WI38 (cell line): ENCODE results near the gene RASAL2.

ENCODE experiments used
- H3K4me3 ChIP-seq: 2 replicates; pipeline ENCODE4 v1.5.1; 2011; ENCODE audit warnings: low read depth, mild to moderate bottlenecking, control low read depth, low read length
- TF ChIP-seq, protein P1 (sequence below): IDR thresholded peaks from 2 replicates; pipeline ENCODE4 v1.5.1; 2012; ENCODE audit warnings: low read depth, mild to moderate bottlenecking, control low read depth, low read length

Gene RASAL2

DNA sequence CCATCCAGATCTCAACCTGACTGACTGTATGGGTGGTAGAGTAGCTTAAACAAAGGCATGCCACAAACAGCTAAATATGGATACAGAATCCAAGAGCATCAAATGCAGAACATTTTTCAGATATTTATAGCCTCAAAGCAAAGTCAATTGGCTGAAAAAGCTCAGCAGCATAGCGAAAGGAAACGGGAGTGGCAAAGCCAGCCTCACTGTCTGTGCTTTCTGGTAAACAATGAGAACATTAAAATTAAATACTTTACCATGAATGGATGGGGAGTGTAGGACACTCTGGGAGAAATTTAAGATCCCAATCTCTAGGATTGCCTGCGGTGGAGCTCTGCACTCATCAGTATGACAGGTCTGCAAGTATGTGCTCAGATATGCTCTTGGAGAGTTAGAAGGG lies 4.4 kb downstream of the RASAL2 start:
- TF ChIP-seq, protein P1, sequence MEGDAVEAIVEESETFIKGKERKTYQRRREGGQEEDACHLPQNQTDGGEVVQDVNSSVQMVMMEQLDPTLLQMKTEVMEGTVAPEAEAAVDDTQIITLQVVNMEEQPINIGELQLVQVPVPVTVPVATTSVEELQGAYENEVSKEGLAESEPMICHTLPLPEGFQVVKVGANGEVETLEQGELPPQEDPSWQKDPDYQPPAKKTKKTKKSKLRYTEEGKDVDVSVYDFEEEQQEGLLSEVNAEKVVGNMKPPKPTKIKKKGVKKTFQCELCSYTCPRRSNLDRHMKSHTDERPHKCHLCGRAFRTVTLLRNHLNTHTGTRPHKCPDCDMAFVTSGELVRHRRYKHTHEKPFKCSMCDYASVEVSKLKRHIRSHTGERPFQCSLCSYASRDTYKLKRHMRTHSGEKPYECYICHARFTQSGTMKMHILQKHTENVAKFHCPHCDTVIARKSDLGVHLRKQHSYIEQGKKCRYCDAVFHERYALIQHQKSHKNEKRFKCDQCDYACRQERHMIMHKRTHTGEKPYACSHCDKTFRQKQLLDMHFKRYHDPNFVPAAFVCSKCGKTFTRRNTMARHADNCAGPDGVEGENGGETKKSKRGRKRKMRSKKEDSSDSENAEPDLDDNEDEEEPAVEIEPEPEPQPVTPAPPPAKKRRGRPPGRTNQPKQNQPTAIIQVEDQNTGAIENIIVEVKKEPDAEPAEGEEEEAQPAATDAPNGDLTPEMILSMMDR = no peak
- H3K4me3 ChIP-seq = peak overlapping the region; percentile 33

DNA sequence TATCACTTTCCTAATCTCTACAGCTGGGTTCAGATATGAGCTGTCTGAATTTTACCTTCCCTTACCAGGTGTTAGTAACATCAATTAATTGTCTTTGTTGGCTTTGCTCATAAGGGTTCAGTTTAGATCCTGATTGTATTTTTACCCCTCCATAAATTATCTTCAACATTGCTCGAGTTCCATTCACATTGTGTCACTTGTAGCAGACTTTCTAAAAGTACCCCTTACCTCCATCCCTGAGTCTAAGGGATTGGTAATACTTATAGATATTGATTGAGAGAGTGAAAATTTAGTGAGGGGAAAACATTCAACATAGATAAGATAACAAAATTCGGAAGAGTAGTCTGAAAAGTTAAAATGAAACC lies 7.3 kb downstream of the RASAL2 start:
- H3K4me3 ChIP-seq = no peak overlapping the region
- TF ChIP-seq, protein P1 = no peak

DNA sequence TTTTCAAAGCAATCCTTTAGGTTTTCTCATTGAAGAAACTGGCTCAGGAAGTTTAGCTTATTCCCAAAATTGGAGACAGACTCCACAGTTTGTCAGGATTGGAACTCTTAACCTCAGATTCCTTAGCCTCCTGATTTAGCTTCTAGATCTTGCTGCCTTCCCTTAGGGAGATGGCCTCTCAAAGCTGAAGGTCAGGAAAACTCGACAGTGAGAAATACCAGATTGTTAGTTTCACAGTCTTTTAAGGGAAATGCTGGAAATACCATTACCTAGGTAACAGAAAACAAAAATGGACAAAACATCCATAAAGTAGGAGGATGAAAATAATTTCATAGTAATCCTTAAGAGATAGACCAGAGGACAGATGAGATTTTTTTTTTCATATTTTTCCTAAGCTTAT lies 7.8 kb downstream of the RASAL2 start:
- TF ChIP-seq, protein P1 = no peak
- no peak overlapping the region for H3K4me3 ChIP-seq

DNA sequence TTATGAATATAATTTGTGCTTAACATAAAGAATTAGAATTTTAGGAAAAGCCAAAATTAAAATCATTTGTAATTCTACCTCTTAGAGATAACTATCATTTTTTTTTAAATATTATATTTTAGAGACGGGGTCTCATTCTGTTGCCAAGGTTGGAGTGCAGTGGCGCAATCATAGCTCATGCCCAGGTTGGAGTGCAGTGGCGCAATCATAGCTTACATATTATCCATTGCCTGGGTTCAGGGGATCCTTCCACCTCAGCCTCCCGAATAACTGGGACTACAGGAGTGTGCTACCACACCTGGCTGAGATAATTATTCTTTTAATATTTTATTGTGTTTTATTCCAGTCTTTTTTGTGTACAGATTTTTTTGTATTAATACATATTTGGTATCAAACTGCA lies 8.3 kb downstream of the RASAL2 start:
- TF ChIP-seq, protein P1 = no peak
- no peak overlapping the region for H3K4me3 ChIP-seq

DNA sequence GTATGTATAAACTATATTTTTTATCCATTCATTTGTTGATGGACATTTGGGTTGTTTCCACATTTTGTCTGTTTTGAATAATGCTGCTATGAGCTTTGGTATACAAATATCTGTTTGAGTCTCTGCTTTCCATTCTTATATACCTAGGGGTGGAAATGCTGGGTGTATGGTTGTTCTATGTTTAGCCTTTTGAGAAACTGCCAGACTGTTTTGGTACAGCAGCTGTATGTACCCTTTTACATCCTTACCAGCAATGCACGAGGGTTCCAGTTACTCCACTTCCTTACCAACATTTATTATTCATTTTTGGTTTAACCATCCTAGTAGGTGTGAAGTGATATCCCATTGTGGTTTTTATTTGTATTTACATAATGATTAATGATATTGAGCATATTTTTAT lies 13.9 kb downstream of the RASAL2 start:
- no peak overlapping the region for H3K4me3 ChIP-seq
- TF ChIP-seq, protein P1 = no peak

DNA sequence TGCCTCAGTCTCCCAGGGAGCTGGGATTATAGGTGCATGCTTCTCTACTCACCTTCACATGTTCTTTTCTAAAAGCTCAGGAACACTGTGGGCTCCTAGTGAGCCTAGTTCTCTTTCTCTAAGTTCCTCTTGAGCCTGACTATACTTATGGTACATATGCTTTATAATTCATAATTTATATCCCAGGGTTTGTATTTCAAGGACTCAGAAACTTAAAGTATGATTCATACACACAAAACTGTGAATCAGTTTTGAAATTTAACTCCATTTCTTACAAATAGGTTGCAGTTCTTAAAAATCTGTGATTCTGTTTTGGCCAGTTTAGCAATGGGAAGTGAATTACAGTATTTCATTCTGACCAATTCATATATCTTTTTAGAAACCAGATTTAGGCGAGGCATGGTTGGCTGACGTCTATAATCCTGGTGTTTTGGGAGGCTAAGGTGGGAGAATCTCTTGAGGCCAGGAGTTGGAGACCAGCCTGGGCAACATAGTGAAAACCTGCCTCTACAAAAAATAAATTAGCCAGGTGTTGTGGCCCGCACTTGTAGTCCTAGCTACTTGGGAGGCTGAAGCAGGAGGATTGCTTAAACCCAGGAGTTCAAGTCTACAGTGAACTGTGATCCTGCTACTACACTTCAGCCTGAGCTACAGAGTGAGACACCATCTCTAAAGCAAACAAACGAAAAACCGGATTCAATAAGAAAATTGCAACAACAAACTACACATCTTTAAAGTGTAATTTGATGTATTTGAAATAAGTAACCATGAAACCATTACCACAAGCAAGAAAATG lies 15.6 kb downstream of the RASAL2 start:
- H3K4me3 ChIP-seq = no peak overlapping the region
- TF ChIP-seq, protein P1 = no peak

DNA sequence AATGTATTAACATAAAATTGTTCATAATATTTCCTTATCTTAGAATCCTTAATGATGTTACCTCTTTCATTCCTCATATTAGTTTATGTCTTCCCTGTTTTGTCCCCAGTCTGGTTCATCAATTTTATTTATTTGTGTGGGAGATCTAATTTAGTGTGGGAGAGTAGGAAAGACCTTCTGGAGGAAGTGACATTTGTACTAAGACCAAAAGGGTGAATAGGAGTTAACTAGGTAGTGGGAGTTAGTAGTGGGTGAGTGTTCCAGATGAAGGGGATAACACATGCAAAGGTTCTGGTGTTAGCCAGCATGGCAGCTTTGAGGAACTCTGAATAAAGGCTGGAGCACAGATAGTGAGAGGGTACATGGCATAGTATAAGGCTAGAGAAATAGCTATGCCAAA lies 21.4 kb downstream of the RASAL2 start:
- TF ChIP-seq, protein P1 = no peak

More for the DNA sequence above, 21.4 kb downstream of the RASAL2 start:
- H3K4me3 ChIP-seq = no peak overlapping the region
